HuH-7 (cell line): ENCODE measurements around the gene SEZ6.

Experiments used
- DNase-seq: peaks from one replicate; pipeline ENCODE4 v3.0.0; 2011; ENCODE audit warnings: low spot score

The SEZ6 gene

DNA sequence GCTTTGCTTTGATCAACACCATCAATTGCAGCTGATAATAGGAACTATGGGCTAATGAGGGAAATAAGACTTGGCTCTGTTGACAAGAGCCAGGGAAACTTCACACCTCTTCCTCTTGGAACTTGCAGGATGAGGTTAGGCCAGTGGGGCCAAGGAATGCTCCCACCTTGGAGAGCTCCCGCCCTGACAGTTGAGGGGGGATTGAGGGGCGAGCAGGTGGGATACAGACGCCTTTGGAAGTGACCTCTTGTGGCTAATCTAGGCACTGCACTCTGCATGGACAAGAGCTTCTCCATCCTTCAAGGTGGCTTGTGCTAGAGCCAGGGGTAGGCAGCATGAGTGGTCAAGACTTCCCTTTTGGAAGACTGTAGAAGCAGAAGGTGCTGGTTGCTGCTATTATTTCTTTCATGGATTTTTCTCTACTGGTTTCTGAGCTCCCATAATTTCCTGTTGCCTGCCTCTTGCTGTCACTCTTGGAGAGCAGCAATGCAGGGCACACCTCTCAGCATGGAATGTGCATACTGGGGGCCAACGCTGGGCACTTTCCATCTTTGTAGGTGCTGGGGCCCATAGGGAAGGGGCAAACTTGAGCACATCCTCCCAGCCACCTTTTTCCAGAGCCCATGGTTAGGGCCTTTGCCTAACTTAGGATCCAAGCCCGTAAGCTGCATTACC is 52.3 kb downstream of the SEZ6 start:
- DNase-seq = peak; percentile 76

- DNase-seq = peak; percentile 94
Measured at GRCh38 chr17:28951991-28952975, 53.5 kb downstream of the SEZ6 start.

DNA sequence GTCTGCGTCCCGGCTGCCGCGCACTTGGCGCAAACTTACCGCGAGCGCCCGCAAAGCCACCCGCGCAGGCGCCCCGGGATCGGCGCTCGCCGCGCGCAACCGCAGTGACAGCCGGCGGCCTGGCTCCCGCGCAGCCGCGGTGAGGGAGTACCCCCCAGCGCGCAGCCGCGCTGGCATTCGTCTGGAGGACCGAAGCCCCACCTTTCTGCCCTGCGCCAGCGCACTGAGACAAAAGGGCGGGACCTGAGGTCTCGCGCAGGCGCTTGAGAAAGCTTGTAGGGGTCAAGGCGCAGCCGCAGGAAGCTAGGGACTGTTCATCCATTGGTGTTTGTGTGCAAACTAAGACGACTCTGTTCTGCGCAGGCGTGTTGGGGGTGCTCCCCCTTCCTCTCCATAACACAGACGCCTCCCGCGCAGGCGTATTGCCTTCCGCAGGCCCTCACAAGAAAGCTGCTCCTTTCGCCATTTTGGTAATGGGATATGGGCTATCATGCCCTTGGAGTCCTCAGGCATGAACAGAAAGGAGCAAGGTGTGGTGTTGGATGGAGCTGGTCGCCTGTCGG is 54.3 kb downstream of the SEZ6 start, which contains the start of gene PHF12:
PHF12 (minus strand) TSS at position 91 of the 563 bp plus-strand sequence. CDS start 558 bp downstream, outside the sequence.
- DNase-seq = peak; percentile 96

GRCh38 chr17:28950752-28951427 is 54.9 kb downstream of the SEZ6 start:
- DNase-seq = no peak

GRCh38 chr17:28950017-28950751 is 55.6 kb downstream of the SEZ6 start:
- DNase-seq = peak; percentile 48

DNA sequence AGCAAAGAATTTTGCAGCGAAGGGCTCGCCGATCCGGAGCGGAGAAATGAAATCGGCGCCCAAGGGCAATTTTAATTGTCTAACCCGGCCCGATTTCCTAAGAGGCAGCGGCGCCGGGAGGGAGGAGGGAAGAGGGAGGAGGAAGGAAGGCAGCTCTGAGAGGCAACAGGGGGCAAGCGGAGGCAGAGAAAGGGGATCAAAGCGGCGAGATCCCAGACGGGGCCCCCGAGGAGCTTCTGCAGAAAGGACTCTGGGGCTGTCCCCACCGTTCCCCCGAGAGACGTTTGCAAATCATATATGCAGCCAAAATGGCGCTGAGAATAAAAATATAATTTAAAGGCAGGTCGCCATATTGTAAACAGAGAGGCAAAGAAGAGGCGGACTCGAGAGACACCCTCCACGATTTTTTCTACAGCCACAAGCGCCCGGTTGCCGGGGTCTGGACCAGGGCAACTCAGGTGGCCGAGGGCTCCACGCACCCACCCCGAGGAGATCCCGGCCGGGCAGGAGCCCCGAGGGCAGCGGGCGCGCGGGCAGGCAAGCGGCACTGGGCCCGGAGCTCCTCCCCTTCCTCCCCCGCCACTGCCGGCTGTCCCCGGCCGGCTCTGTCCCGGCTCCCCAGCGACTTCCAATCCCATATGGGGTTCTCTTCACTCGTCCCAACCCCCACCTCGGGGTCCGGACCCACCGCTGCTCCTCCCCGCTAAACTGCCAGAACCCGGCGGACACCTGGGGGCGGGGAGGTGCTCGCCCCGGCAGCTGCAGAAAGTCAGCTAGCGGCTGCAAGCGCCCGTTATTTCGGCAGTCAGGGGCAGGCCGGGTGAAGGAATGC is 56.4 kb downstream of the SEZ6 start:
- DNase-seq = peak; percentile 50

- DNase-seq = no peak
Measured at GRCh38 chr17:28948873-28949184, 57.0 kb downstream of the SEZ6 start.

- DNase-seq = no peak
Measured at GRCh38 chr17:28948342-28948741, 57.5 kb downstream of the SEZ6 start.

DNA sequence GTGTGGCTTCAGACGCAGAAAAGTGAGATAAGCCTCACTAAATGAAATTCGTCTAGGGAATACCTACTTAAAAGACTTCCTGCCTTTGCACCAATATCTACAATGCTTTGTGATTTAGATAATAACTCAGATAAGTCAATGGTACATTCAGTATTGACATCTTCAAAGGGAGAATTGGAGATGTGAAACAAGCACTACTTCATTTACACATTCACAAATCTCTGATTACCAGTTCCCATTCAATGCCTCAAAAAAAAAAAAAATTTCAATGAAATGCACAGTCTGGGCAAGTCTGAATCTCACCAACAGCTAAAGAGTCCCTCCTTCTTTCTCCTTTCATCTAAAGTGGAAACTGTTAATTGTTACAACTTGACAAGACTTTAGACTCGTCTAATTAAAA is 58.2 kb downstream of the SEZ6 start:
- no peak for DNase-seq

GRCh38 chr17:28946239-28946638 is 59.6 kb downstream of the SEZ6 start:
- DNase-seq = no peak

GRCh38 chr17:28944862-28945741 is 60.7 kb downstream of the SEZ6 start:
- no peak for DNase-seq

DNA sequence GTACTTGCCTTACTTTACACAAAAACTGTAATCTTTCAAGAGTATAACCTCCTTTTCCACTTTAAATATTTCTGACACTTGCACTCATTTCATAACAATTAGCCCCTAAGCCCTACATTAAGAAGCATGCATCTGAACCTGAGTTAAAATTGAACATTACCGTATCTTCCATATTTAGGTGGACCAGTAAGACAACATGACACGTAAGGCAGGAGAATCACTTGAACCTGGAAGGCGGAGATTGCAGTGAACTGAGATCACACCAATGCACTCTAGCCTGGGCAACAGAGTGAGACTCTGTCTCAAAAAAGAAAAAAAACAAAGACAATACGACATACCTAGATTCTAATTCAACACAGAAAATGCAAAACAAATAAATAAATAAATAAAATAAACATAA is 61.5 kb downstream of the SEZ6 start:
- no peak for DNase-seq

DNA sequence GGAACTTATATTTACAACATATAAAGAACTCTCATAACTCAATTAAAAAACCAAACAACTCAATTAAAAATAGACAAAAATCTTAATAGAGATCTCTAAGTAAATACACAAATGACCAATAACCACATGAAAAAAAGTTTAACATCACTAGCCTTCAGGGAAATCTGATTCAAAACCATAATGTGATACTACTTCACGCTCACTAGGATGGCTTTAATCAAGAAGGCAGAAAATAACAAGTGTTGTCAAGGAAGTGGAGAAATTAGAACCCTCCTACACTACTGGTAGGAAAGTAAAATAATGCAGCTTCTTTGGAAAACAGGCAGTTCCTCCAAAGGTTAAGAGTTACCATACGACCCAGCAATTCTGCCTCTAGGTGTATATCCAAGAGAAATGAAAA is 62.9 kb downstream of the SEZ6 start:
- no peak for DNase-seq

- no peak for DNase-seq
Measured at GRCh38 chr17:28941251-28941650, 64.6 kb downstream of the SEZ6 start.

- DNase-seq = no peak
Measured at GRCh38 chr17:28940675-28941074, 65.2 kb downstream of the SEZ6 start.

DNA sequence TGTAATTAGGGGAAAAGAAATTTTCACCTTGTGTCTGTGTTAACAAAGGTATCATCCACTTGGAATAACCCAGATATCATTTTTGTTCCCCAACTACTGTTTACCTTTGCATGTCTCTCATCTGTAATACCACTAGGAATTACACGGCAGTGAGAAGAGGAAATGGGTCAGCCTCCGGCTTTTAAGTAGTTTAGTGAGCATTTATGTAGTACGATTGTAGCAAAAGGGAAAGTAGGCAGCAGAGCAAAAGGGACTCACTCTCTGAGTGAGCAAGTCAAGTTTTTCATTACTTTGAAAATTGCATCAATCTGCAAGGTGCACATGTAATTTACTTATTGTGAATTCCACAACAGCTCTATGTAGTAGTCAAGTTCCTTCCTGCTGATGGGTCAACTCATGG is 65.7 kb downstream of the SEZ6 start:
- DNase-seq = no peak

GRCh38 chr17:28938552-28938951 is 67.3 kb downstream of the SEZ6 start:
- DNase-seq = no peak

GRCh38 chr17:28937044-28937729 is 68.6 kb downstream of the SEZ6 start:
- no peak for DNase-seq
